HG03558 (cell line): Measurements from ENCODE around the gene IL25.
"Not testable (repeated sequence)": the region's sequence is repeated elsewhere in the genome, so short reads cannot be mapped to it uniquely, and the experiment has no call there.

Source experiments
- ATAC-seq: cut with Tn5 transposase; IDR thresholded peaks from one replicate; pipeline ENCODE4 v1.9.1; 2021; ENCODE audit warnings: moderate number of reproducible peaks; ENCODE audit not compliant: unreplicated experiment; ENCODE audit errors: extremely low read depth

The IL25 gene

DNA sequence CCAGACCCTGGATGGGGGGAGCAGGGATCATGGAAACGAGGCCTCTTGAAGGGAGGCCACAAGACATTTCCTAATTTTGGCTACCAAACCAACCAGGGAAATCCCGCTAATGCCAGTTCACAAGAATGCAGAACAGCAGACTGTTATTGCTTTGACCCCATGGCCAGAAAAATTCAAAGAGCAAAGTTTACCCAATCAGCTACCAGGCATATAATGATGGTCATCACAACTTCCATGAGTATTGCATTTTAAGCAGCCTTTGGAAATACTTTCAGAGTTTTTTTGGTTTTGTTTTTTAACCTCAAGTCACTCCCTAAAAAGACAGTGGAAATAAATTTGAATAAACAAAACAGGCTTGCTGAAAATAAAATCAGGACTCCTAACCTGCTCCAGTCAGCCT is at the start of gene IL25:
IL25 (plus strand) TSS at position 301 of the 400 bp plus-strand sequence.
- no peak for ATAC-seq

DNA sequence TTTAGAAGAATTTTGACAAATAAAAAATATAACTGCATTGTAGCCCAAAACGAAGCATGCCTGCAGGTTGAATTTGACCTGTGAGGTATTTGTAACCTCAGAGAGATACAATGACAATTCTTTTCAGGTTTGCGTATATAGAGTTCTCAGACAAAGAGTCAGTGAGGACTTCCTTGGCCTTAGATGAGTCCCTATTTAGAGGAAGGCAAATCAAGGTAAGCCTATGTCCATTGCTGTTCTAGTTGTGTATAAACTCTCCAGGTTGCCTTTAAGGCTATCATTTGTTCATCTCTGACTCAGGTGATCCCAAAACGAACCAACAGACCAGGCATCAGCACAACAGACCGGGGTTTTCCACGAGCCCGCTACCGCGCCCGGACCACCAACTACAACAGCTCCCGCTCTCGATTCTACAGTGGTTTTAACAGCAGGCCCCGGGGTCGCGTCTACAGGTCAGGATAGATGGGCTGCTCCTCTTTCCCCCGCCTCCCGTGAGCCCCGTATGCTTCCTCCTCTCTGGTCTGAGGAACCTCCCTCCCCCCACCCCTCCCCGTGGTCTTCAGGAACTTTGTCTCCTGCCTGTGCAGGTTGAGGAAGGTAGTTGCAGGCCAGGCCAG is 48.7 kb upstream of the IL25 start:
- ATAC-seq: no peak

DNA sequence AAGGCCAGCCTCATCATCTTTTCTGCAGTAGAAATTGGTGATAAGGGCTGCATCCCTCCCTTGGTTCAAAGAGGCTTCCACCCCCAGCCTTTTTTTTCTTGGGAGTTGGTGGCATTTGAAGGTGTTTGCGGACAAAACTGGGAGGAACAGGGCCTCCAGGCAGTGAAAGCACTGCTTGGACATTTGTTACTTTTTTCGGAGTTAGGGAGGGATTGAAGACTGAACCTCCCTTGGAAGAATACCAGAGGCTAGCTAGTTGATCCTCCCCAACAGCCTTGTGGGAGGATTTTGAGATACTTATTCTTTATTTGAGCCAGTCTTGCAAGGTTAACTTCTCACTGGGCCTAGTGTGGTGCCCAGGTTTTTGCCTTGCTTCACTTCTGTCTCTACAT is 48.2 kb upstream of the IL25 start:
- ATAC-seq: no peak

DNA sequence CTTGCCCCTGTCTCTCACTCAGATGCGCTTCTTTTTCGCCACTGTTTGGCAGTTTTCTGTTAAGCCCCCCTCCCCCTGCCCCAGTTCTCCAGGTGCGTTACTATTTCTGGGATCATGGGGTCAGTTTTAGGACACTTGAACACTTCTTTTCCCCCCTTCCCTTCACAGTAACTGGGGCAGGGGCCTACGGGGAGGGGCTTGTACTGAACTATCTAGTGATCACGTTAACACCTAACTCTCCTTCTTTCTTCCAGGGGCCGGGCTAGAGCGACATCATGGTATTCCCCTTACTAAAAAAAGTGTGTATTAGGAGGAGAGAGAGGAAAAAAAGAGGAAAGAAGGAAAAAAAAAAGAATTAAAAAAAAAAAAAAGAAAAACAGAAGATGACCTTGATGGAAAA is 47.6 kb upstream of the IL25 start:
- no peak for ATAC-seq

DNA sequence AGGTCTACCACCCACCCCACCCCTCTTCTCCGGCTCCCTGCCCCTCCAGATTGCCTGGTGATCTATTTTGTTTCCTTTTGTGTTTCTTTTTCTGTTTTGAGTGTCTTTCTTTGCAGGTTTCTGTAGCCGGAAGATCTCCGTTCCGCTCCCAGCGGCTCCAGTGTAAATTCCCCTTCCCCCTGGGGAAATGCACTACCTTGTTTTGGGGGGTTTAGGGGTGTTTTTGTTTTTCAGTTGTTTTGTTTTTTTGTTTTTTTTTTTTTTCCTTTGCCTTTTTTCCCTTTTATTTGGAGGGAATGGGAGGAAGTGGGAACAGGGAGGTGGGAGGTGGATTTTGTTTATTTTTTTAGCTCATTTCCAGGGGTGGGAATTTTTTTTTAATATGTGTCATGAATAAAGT is 46.9 kb upstream of the IL25 start:
- not testable (repeated sequence) for ATAC-seq

DNA sequence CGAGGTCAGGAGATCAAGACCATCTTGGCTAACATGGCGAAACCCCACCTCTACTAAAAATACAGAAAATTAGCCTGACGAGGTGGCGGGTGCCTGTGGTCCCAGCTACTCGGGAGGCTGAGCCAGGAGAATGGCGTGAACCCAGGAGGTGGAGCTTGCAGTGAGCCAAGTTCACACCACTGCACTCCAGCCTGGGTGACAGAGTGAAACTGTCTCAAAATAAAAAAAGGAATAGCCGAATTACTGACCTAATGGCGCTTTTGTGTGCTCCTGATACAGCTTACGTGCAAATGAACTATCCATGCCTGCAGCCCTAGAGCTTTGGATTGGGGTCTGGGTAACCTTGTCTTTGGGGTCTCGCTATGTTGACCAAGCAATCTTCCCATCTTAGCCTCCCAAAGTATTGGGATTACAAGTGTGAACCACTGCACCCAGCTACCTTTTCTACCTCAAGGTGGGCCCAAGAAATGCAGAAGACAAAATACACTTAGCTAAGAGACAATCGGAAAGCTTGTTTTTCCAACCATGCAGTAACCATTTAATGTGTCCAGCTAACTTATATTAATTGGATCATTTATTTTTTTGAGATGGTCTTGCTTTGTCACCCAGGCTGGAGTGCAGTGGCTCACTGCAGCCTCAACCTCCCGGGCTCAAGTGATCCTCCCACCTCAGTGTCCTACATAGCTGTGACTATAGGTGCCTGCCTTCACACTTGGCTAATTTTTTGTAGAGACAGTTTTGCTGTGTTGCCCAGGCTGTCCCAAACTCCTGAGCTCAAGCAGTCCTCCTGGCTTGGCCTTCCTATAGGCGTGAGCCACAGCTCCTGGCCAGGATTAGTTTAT is 45.9 kb upstream of the IL25 start:
- no peak for ATAC-seq

DNA sequence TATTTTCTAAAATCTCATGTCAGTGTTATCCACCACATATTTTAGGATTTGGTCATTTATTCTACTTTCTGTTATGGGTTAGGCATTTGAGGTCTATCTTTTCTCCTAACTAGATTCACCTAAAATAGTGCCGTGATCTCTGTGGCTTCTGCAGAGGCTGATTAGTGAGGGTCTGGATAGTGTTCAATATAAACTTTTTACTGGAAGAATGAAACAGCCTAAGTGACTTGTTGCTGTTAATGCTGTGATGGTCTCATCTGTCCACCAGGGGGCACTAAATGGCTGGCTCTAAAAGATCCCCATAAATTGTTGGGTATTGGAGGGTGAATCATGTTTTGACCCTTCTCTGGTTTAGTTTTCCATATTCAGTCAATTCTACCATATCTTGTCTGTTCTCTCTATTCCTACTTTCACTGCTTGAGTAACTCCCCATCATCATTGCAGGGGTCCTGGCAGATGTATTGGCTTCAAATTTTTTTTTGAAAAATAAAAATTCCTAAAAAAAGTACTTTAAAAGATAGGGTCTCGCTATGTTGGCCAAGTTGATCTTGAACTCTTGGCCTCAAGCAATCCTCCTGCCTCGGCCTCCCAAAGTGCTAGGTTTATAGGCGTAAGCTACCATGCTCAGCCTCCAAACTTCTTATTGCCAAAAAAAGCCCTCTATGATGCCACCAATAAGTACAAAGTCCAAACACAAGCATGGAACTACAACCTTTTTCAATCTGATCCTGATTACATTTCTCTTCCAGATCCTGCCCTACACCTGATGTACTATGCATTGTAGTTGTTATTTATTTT is 44.5 kb upstream of the IL25 start:
- ATAC-seq: no peak

DNA sequence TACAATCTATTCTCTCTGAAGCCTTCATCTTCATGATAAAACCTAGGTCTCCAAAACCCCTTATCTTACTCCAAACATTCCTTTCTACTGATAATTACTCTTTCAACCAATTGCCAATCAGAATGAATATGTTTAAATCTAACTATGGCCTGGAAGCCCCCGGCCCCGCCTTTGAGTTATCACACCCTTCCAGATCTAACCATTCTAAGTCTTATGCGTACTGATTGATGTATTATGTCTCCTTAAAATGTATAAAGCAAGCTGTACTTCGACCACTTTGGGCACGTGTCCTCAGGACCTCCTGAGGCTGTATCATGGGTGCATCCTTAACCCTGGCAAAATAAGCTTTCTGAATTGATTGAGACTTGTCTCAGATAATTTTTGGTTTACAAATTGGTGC is 37.0 kb upstream of the IL25 start:
- no peak for ATAC-seq

DNA sequence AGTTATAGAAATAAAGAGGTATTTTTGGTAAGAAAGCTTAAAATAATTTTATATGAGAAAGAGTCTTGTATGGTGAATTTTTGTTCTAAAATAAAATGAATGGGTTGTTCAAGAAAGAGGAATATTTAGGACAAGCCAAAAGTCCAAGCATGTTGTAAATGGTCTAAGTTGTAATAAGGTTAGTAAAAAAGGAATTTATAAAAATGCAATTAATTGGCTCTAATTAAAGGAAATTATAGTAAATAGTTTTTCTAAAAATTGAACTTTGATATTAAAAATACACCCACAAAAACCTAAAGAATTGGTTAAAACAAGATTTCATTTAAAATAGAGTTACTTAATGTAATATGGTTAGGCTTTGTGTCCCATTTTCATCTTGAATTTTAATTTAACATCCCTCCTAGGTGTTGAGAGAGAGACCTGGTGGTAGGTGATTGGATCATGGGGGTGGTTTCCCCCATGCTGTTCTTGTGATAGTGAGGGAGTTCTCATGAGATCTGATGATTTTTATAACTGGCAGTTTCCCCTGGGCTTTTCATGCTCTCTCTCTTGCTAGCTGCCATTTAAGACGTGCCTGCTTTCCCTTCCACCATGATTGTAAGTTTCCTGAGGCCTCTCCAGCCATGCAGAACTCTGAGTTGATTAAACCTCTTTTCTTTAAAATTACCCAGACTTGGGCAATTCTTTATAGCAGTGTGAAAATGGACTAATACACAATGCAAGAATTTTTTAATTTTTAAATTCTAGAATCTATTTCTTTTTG is 32.9 kb upstream of the IL25 start:
- no peak for ATAC-seq

DNA sequence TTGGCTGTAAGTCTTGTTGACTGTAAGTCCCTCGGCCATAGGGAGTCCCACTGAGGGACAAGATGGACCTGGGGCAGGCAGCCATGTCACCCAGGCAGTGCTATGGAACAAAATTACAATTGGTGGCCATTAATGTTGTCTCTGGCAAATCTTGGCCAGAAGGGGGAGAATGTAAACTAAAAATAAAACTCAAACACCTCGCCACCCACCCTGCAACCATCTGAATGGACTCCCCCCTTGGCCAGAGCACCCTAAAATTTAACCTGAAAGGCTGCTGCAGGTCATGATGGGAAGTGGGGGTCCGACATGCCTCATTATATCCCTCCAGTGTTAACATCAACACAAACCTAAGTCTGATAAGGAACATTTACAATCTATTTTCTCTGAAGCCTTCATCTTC is 28.1 kb upstream of the IL25 start:
- no peak for ATAC-seq

DNA sequence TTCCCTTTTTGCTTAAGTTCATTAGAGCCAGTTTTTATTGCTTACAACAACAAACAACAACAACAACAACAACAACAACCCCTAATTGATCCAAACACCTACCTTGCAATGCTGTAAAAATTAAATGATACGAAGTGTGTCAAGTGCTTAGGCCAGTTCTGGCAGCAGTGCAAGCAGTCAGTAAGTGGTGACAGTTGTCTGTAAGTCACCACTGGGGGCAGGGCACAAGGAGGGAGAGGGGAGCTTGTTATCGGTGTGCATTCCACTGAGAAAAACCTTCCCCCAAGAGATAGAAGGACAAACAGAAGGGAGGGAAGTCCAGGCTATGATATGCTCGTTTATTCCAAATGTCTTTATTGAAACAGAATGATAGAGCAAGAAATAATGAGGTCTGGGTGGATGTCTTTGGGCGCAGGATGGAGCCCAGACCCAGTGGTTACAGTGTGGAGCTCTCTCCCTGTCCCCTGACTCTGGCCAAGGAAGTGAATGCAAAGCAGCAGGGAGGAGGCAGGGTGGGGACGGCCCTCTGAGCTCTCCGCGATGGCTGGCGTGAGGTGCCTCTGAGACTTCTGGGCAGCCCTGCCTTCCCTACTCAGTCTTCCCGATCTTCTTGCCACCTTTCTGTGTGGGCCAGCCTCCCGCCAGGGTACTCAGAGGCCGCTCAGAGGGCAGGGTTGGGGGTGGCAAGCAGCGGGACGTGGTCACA is 26.5 kb upstream of the IL25 start:
- ATAC-seq: no peak

DNA sequence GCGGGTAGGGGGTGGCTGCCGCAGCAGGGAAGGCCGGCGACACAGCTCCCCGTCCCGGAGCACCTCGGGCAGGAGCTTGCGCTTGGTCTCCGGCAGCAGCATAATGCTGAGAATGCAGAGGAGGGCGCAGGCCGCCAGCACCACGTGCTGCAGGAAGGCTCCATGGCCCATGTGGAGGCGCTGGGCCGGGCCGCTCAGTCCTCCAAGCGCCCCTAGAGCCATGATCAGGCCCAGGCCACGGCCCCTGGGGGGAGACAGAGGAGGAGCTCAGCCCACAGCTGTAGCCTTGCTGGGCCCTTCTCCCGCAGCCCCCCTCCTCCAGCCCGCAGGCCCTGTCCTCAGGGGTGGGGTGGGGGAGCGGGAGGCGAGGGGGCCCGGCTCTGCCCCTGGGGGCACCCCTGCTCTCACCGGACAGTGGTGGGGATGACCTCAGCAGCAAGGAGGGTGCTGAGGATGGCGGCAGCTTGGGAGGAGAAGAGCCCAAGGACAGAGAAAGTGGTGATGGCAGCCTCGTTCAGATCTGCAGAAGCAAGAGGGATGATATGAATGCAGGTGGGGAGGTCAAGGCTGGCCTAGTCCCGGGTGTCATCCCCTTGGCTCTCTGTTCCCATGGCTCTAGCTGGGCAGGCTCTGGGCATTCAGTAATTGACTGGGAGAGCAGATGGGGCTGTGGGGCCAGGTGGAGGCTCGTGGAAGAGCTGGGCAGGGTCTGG is 25.8 kb upstream of the IL25 start:
- no peak for ATAC-seq

DNA sequence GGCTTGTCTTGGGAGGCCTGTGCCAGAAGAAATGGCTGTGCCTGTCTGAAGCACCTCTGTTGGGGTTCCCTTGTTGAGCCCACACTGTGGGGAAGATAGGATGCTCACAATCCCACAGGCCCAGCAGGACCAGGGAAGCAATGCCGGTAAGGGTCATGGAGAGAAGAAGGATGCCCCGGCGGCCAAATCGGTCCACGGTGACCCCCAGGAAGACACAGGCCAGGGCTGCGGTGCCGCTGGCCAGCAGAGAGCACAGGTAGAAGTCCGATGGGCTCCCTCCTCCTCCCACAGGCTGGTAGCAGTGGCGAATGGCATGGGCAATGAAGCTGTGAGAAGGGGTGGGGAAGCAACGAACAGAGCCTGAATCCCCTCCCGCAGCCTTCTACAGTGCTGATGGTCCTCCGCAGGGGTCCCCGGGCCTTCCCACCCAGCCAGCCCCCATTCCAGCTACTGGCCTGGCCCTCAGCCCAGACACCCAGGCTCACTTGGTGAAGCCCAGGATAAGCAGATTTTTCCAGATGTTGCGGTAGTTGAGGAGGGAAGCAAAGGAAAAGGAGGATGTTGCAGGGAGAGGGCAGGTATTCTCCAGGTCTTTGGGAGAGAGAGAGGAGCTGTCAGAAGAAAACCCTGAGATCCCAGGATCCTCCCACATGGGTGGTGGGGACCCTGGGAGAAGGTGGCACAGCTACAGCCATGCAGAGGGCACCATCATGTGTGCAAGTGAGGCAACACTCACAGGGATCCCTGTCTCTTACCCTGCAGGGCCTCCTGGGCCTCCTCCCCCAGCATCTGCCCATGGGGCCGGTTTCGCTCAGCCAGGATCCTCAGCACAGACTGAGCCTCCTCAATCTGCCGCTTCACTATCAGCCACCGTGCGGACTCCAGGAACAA is 25.0 kb upstream of the IL25 start:
- ATAC-seq: no peak

DNA sequence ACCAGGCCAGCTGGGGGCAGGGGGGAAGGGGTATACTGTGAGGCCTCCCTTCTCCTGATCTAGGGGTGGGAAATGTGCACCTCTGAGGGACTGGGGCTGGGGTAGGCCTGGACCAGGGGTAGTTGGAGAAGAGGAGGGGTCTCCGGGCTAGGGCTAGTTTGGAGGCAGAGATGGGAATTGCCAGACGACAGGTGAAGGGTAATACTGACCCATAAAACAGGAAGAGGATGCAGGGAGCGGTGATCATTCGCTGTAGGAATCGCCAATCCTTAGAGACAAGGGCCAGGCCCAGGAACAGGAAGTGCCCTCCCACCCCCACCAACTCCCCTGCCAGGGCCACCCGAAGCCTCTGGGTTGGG is 24.3 kb upstream of the IL25 start:
- ATAC-seq: no peak

DNA sequence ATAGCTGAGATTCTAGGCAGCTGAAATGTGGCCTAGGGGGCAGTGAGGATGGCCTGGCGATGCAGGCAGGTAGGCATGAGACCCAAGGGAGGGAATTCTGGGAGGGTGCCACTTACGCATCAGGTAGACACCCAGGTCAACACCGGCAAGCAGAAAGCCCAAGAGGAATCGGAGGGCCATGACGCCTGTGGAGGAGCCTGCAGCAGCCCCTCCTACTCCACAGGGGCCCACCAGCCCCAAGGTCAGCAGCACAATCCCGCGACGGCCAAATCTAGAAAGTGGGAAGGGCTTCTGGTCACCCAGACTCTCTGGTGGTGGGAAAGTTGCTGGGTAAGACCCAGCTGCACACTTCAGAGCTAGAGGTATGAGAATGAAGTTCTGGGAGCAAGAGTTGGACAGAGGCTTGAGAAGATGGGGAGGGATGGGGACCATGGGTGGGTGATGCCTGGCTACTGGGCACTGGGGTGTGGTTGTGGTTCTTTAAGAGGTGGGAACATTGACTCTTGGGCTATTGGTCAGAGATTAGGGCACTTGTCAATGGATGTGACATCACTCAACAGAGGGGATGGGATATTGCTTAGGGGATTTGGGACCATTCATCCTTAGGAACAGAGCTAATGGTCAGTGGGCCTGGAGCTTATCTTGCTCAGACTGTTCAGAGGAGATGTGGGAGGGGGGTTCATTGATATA is 23.3 kb upstream of the IL25 start:
- no peak for ATAC-seq

DNA sequence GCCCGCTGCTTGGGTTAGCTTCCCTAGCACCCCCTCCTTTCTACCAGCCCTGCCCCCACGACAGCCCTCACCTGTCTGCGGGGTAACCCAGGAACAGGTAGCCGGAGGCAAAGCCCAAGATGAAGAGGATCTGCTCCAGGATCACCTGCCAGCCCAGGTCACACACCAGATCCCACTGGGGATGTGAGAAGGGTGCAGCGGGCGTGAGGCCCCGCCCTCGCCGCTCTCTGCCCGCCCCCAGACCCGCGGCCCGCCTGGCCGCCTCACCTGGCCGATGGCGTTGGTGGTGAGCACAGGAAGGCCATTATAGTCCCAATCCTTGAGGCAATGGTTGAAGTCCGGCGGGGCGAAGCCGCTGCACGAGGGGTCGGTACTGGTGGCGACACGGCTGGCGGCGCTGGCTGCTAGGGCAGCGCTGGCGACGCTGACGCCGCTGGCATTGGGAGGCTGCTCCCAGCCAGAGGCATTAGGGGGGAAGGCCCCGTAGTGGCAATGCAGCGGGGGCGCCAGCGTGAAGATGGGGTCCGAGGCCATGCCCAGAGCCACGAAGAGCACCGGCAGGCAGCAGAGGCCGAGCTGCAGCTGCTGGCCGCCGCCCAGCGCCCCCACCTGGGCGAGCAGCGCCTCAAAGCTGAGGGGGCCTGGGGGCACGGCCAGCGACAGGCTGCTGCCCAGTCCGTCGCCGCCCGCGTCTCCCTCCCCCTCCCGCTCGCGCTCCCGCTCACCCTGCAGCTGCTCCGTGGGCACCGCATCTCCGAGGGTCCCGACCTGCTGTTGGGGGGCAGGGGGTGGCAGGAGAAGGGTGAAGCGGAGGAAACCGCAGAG is 20.7 kb upstream of the IL25 start:
- no peak for ATAC-seq
